H1 (cell line): Measurements from ENCODE around the gene DHCR7. TPM values are rescaled to one million over a fixed set of nuclear protein-coding genes. Genes with fewer than 3 reads are reported as not detected.

Experiments used
- CTCF ChIA-PET: fragments of 300-600 bp; sonication (Branson Sonifier 250); formaldehyde crosslinking; loops from one replicate; lab custom pipeline; 2021; ENCODE audit not compliant: partially characterized antibody; lab: Charles Lee
- POLR2A ChIA-PET: fragments of 300-600 bp; sonication (Branson Sonifier 250); formaldehyde crosslinking; loops from one replicate; lab custom pipeline; 2021; ENCODE audit warnings: inconsistent platforms; ENCODE audit not compliant: partially characterized antibody; lab: Charles Lee
- DNase-seq, 2 experiments: peaks; one replicate each; pipeline versions ENCODE4 v3.0.0 to v3.0.0-alpha.2; 2010 to 2022; ENCODE audit warnings: low spot score in 2 of 2, low read depth in 1 of 2, mixed read lengths in 1 of 2
- FAIRE-seq: peaks from 2 replicates; lab custom pipeline; 2011; peaks lifted over from hg19 to GRCh38; lab: Jason Lieb, UNC
- H2AFZ ChIP-seq: 2 replicates; pipeline ENCODE4 v1.8.1; 2012; ENCODE audit warnings: low read length, inconsistent platforms
- H2AK5ac ChIP-seq: 2 replicates; pipeline ENCODE4 v1.6.1; 2013; ENCODE audit warnings: low read depth, low read length
- H2BK120ac ChIP-seq: replicated peaks from 2 replicates; pipeline ENCODE3; 2013; ENCODE audit warnings: low read depth, low read length, inconsistent platforms
- H2BK12ac ChIP-seq: 2 replicates; pipeline ENCODE4 v1.6.1; 2013; ENCODE audit warnings: low read depth, low read length
- H2BK15ac ChIP-seq: 2 replicates; pipeline ENCODE4 v1.6.1; 2013; ENCODE audit warnings: low read length
- H2BK20ac ChIP-seq: 2 replicates; pipeline ENCODE4 v1.6.1; 2013; ENCODE audit warnings: low read length
- H2BK5ac ChIP-seq: 2 replicates; pipeline ENCODE4 v1.6.1; 2013; ENCODE audit warnings: low read depth, low read length
- H3K14ac ChIP-seq: 2 replicates; pipeline ENCODE4 v1.6.1; 2013; ENCODE audit warnings: inconsistent platforms; ENCODE audit not compliant: insufficient read length
- H3K18ac ChIP-seq: 2 replicates; pipeline ENCODE4 v1.6.1; 2013; ENCODE audit warnings: low read length; ENCODE audit errors: extremely low read depth
- H3K23ac ChIP-seq: 2 replicates; pipeline ENCODE4 v1.6.1; 2013; ENCODE audit warnings: inconsistent platforms; ENCODE audit not compliant: insufficient read length
- H3K23me2 ChIP-seq: 2 replicates; pipeline ENCODE4 v1.6.1; 2013; ENCODE audit warnings: low read depth, low read length
- H3K27ac ChIP-seq: 2 replicates; pipeline ENCODE4 v1.6.1; 2011; ENCODE audit warnings: low read depth, low read length, inconsistent platforms
- H3K27me3 ChIP-seq, 4 experiments: replicated peaks in 1 of 4; 1 replicate in 1 of 4; 2 replicates in 3 of 4; pipeline versions ENCODE4 v1.6.1 to v1.8.1; 2011 to 2013; ENCODE audit warnings: low read length in 3 of 4, mild to moderate bottlenecking in 3 of 4, inconsistent platforms in 2 of 4, mixed read lengths in 2 of 4, moderate library complexity in 1 of 4; ENCODE audit not compliant: control insufficient read depth in 3 of 4, insufficient read depth in 3 of 4; ENCODE audit errors: extremely low read depth in 1 of 4
- H3K36me3 ChIP-seq, 4 experiments: 2 replicates each; pipeline versions ENCODE4 v1.6.1 to v1.8.1; 2011 to 2013; ENCODE audit warnings: mild to moderate bottlenecking in 4 of 4, low read length in 3 of 4, moderate library complexity in 2 of 4, control low read depth in 1 of 4, inconsistent platforms in 1 of 4; ENCODE audit not compliant: insufficient read depth in 4 of 4, control insufficient read depth in 2 of 4
- H3K4ac ChIP-seq: replicated peaks from 2 replicates; pipeline ENCODE3; 2013; ENCODE audit warnings: low read length, low read depth, mixed read lengths, inconsistent platforms; ENCODE audit not compliant: insufficient read length
- H3K4me1 ChIP-seq, 4 experiments: replicated peaks in 1 of 4; 1 replicate in 1 of 4; 2 replicates in 3 of 4; pipeline versions ENCODE4 v1.6.1 to v1.8.1; 2011 to 2013; ENCODE audit warnings: low read length in 3 of 4, inconsistent platforms in 2 of 4, mixed read lengths in 1 of 4; ENCODE audit not compliant: insufficient read depth in 4 of 4, control insufficient read depth in 3 of 4
- H3K4me2 ChIP-seq, 2 experiments: 2 replicates each; pipeline versions ENCODE4 v1.6.1 to v1.8.1; 2011 to 2013; ENCODE audit warnings: low read depth in 2 of 2, low read length in 2 of 2, control low read depth in 1 of 2, inconsistent platforms in 1 of 2, mild to moderate bottlenecking in 1 of 2; ENCODE audit not compliant: insufficient read depth in 1 of 2
- H3K4me3 ChIP-seq, 4 experiments: fragments of 200-600, 300-600 bp in 1 of 4; sonication (generic), shearing (Covaris generic), sonication (Bioruptor Twin) in 1 of 4; 2 replicates each; pipeline versions ENCODE4 v1.5.1 to v1.8.1; 2011 to 2016; ENCODE audit warnings: low read length in 4 of 4, low read depth in 3 of 4, control low read depth in 2 of 4, inconsistent platforms in 2 of 4, mild to moderate bottlenecking in 2 of 4, mixed read lengths in 1 of 4, moderate library complexity in 1 of 4; ENCODE audit not compliant: insufficient read depth in 2 of 4; ENCODE audit errors: extremely low read depth in 1 of 4
- H3K56ac ChIP-seq: replicated peaks from 2 replicates; pipeline ENCODE3; 2013; ENCODE audit warnings: low read depth, mild to moderate bottlenecking, mixed read lengths, low read length, inconsistent platforms; ENCODE audit not compliant: insufficient read length
- H3K79me1 ChIP-seq: 2 replicates; pipeline ENCODE4 v1.6.1; 2013; ENCODE audit warnings: low read depth, low read length, control low read depth
- H3K79me2 ChIP-seq, 2 experiments: 2 replicates each; pipeline versions ENCODE4 v1.6.1 to v1.8.1; 2012 to 2013; ENCODE audit warnings: low read length in 2 of 2, mild to moderate bottlenecking in 2 of 2, inconsistent platforms in 1 of 2; ENCODE audit not compliant: insufficient read depth in 2 of 2, control insufficient read depth in 1 of 2
- H3K9ac ChIP-seq, 4 experiments: replicated peaks in 1 of 4; 1 replicate in 1 of 4; 2 replicates in 3 of 4; pipeline versions ENCODE4 v1.6.1 to v1.8.1; 2011 to 2013; ENCODE audit warnings: low read depth in 3 of 4, low read length in 3 of 4, control low read depth in 2 of 4, mild to moderate bottlenecking in 2 of 4, moderate library complexity in 2 of 4, inconsistent platforms in 1 of 4; ENCODE audit errors: extremely low read depth in 1 of 4
- H3K9me3 ChIP-seq, 2 experiments: 2 replicates each; pipeline versions ENCODE4 v1.6.1 to v1.8.1; 2012 to 2013; ENCODE audit warnings: mild to moderate bottlenecking in 2 of 2, moderate library complexity in 2 of 2, control low read depth in 1 of 2, inconsistent platforms in 1 of 2, low read depth in 1 of 2, low read length in 1 of 2, mixed read lengths in 1 of 2; ENCODE audit not compliant: insufficient read depth in 2 of 2
- H4K20me1 ChIP-seq, 2 experiments: replicated peaks in 1 of 2; 2 replicates each; pipeline versions ENCODE3 to v1.8.1; 2011 to 2013; ENCODE audit warnings: inconsistent platforms in 2 of 2, low read length in 2 of 2, mild to moderate bottlenecking in 1 of 2; ENCODE audit not compliant: insufficient read depth in 2 of 2, control insufficient read depth in 1 of 2
- H4K5ac ChIP-seq: 2 replicates; pipeline ENCODE4 v1.6.1; 2013; ENCODE audit warnings: low read length, low read depth, mixed read lengths, inconsistent platforms; ENCODE audit not compliant: insufficient read length
- H4K8ac ChIP-seq: 2 replicates; pipeline ENCODE4 v1.8.0; 2013; ENCODE audit warnings: mild to moderate bottlenecking, moderate library complexity, low read length, inconsistent platforms; ENCODE audit not compliant: insufficient read depth; ENCODE audit errors: extremely low read depth
- H4K91ac ChIP-seq: replicated peaks from 2 replicates; pipeline ENCODE3; 2013; ENCODE audit warnings: low read length, mixed read lengths, inconsistent platforms; ENCODE audit not compliant: insufficient read length
- BRCA1 ChIP-seq: IDR thresholded peaks from 2 replicates; pipeline ENCODE4 v1.6.1; 2012; ENCODE audit warnings: low read depth, low read length, improper control_type of control experiment
- CBX8 ChIP-seq: fragments of 300-800, 300-1000 bp; sonication (generic); IDR thresholded peaks from 2 replicates; pipeline ENCODE4 v1.7.1; 2016; ENCODE audit warnings: low read depth, low read length, borderline replicate concordance
- CHD1 ChIP-seq: IDR thresholded peaks from 2 replicates; pipeline ENCODE4 v1.6.1; 2012; ENCODE audit warnings: low read depth, low read length, improper control_type of control experiment
- CTCF ChIP-seq, 3 experiments: IDR thresholded peaks; 1 replicate in 2 of 3; 2 replicates in 1 of 3; pipeline versions ENCODE4 v1.5.1 to v1.6.1; 2011; ENCODE audit warnings: low read length in 3 of 3, mild to moderate bottlenecking in 3 of 3, inconsistent platforms in 2 of 3, low read depth in 1 of 3, moderate library complexity in 1 of 3; ENCODE audit not compliant: insufficient read depth in 1 of 3; ENCODE audit errors: control extremely low read depth in 1 of 3
- EGR1 ChIP-seq: IDR thresholded peaks from 2 replicates; pipeline ENCODE4 v1.6.1; 2011; ENCODE audit warnings: low read depth, low read length, borderline replicate concordance
- KDM1A ChIP-seq: fragments of 200-600, 300-600 bp; sonication (generic); IDR thresholded peaks from 2 replicates; pipeline ENCODE4 v1.7.1; 2016; ENCODE audit warnings: mild to moderate bottlenecking, low read length, borderline replicate concordance
- MAX ChIP-seq: IDR thresholded peaks from 2 replicates; pipeline ENCODE4 v1.6.1; 2012; ENCODE audit warnings: inconsistent platforms
- PHF8 ChIP-seq: fragments of 200-600 bp; sonication (generic); conservative IDR thresholded peaks from 2 replicates; pipeline ENCODE4 v1.7.1; 2012; ENCODE audit warnings: low read depth, mild to moderate bottlenecking, inconsistent platforms, low read length, moderate library complexity
- SAP30 ChIP-seq: fragments of 300-600 bp; sonication (generic); IDR thresholded peaks from 2 replicates; pipeline ENCODE4 v1.7.1; 2012; ENCODE audit warnings: low read length, moderate library complexity, mild to moderate bottlenecking, inconsistent platforms; ENCODE audit not compliant: insufficient read depth, insufficient replicate concordance
- TAF1 ChIP-seq: IDR thresholded peaks from 2 replicates; pipeline ENCODE4 v1.6.1; 2011; ENCODE audit warnings: mild to moderate bottlenecking, low read depth, low read length
- WGBS, 2 experiments: shearing (Covaris generic) in 1 of 2; methylation state at CpG; one replicate each; pipeline versions ENCODE4 v1.1.6 to v1.1.7; 2013 to 2015; ENCODE audit warnings: low lambda C conversion rate in 2 of 2, mixed read lengths in 2 of 2, inconsistent platforms in 1 of 2, low coverage in 1 of 2, missing lambda C conversion rate in 1 of 2; ENCODE audit not compliant: insufficient replicate concordance in 2 of 2, insufficient coverage in 1 of 2, insufficient read length in 1 of 2; ENCODE audit errors: extremely low coverage in 1 of 2, missing lambda C conversion rate in 1 of 2; 5-methylcytosine and 5-hydroxymethylcytosine counted together
- polyA plus RNA-seq, 7 experiments: library from polyadenylated mRNA; depleted of rRNA in 3 of 7; stranded (reverse) in 5 of 7; unstranded in 2 of 7; fragments of >200 nt in 5 of 7; fragments of 200-250 nt in 2 of 7; gene quantifications; 1 replicate in 5 of 7; 2 replicates in 1 of 7; 4 replicates in 1 of 7; pipeline versions ENCODE4 v1.2.1 to v1.2.3, GENCODE V29; 2011 to 2013; ENCODE audit warnings: missing spikeins in 2 of 7, mixed read lengths in 2 of 7
- total RNA-seq: library from RNA; stranded (reverse); fragmentation: NEBNext Ultra II Directional; extraction: Animal tissue kit (Norgen Biotek cat#: 25700); gene quantifications from 2 replicates; pipeline ENCODE4 v1.2.1, GENCODE V29; 2021

The DHCR7 gene
- total and polyA plus RNA-seq, 2 of the 8 experiments (the other 6 are each of a cell fraction or from before 2014, with no cell fraction given) = 144 to 157 TPM

- Histone ChIP-seq H3K56ac (no peak overlapping the region), H2BK12ac (no peak overlapping the region), H3K4ac (no peak overlapping the region), H3K79me1 (no peaks in the 10 kb centered on the region), H3K18ac (no peak overlapping the region), H3K9ac (0 out of 7 replicates have a peak overlapping the region, but pooled peaks of 1 of the 4 experiments have one; percentile 13), H3K23me2 (no peaks in the 10 kb centered on the region), H2AFZ (no peak overlapping the region), H3K9me3 (no peaks in the 10 kb centered on the region), H3K4me2 (no peak overlapping the region), H2BK15ac (no peak overlapping the region), H3K4me3 (no peak overlapping the region), H4K20me1 (peaks cover 6 to 15% of the 10 kb centered on the region in 2 experiments), H2AK5ac (no peak overlapping the region), H3K36me3 (peaks cover 0 to 22% (median 14%) of the 10 kb centered on the region in 4 experiments; a peak in 7 of 8 replicates), H3K79me2 (no peaks in the 10 kb centered on the region), H3K27me3 (no peaks in the 10 kb centered on the region), H2BK120ac (no peak overlapping the region), H2BK20ac (no peak overlapping the region), H3K4me1 (peaks cover 0 to 9% (median 4%) of the 10 kb centered on the region in 4 experiments; a peak in 6 of 7 replicates), H3K23ac (no peak overlapping the region), H3K14ac (no peak overlapping the region), H4K5ac (no peak overlapping the region), H4K8ac (no peak overlapping the region), H4K91ac (no peak overlapping the region), H3K27ac (no peak overlapping the region), H2BK5ac (no peak overlapping the region)
- ChIA-PET POLR2A (no interaction called here), CTCF (interaction anchor here (0.7 to 1.2 kb wide), 2 partner anchors 13 to 21 kb away, joined by 3 read pairs; no protein-coding TSS in a partner anchor)
- DNase-seq = no peak
- 95% methylated on average over 22 of the region's 26 CpGs; no CpG with 5 or more reads in 1 of the 2 experiments for WGBS, 2 experiments
- FAIRE-seq = no peak
- TF ChIP-seq CTCF (IDR thresholded peaks at IDR 0.05; ENCODE audit: control extremely low read depth in 1 of 3, insufficient read depth in 1 of 3, low read depth in 1 of 3, low read length in 3 of 3) = no peak
- no peak for TF ChIP-seq MAX
- TF ChIP-seq SAP30 = no peak
- TF ChIP-seq PHF8 = no peak
- no peak for TF ChIP-seq CHD1
- no peak for TF ChIP-seq EGR1
- TF ChIP-seq BRCA1 = no peak
- no peak for TF ChIP-seq KDM1A
- TF ChIP-seq CBX8 = no peak
- TF ChIP-seq TAF1 = no peak
Measured at GRCh38 chr11:71474771-71475483, 26.7 kb upstream of the DHCR7 start.
